GM19025 (cell line): Measurements from ENCODE around the gene KRT78.

Source experiments
- ATAC-seq: cut with Tn5 transposase; IDR thresholded peaks from one replicate; pipeline ENCODE4 v1.9.1; 2021; ENCODE audit warnings: mild to moderate bottlenecking, low read depth, moderate library complexity; ENCODE audit not compliant: unreplicated experiment

KRT78 gene

DNA sequence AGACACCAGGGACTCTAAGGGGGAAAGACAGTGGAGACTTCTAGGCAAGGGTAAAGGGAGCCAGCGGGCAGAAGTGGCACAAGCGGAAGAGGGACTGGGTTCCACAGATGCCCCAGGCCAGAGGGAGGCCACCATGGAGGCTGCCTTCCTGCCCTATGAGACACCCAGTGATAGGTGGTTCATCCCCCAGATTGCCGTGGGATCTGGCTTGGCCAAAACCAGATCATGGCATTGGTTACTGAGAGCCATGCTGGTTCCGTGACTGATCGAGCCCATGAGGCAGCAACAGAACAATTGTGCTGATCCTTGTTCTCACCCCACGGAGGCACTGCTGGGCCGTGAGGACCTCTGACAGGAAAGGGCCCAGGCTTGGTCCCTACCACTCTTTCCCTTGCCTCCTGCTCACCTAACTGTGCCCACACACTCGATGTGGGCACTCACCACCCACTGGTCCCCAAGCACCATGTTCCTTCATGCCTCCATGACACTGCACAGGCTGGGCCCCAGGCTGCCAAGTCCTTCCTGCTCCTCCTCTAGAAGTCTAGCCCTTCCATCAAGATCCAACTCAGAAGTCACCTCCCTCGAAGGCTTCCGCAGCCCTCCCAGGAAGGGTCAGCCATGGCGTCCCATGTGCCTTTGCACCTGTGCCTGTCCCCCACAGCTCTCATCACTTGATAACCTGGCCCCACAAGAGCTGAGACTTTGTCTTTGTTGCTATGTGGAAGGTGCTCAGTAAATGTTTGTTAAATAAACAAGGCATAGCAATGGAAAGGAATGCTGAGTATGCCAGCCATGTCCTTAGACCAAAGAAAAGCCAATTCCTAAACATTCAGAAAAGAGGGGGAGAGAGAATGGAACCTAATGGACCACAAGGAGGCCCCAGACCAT is 21.9 kb downstream of the KRT78 start:
- ATAC-seq, result no peak

DNA sequence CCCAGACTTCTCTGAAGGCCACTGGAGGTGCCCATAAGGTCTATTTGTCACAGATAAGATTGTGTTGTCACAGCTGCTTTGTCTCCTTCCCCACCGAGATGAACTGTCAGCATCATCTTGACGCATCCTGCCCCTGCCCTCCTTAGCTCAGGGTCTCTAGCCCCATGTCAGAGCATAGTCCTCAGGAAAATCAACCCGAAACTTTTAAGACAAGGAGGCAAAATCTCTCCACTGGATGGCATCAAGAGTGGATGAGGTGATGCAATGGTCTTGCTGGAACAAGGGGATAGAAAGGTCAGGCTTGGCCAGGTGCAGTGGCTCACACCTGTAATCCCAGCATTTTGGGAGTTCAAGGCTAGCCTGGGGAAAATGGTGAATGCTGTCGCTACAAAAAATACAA is 22.8 kb downstream of the KRT78 start:
- ATAC-seq, result no peak

DNA sequence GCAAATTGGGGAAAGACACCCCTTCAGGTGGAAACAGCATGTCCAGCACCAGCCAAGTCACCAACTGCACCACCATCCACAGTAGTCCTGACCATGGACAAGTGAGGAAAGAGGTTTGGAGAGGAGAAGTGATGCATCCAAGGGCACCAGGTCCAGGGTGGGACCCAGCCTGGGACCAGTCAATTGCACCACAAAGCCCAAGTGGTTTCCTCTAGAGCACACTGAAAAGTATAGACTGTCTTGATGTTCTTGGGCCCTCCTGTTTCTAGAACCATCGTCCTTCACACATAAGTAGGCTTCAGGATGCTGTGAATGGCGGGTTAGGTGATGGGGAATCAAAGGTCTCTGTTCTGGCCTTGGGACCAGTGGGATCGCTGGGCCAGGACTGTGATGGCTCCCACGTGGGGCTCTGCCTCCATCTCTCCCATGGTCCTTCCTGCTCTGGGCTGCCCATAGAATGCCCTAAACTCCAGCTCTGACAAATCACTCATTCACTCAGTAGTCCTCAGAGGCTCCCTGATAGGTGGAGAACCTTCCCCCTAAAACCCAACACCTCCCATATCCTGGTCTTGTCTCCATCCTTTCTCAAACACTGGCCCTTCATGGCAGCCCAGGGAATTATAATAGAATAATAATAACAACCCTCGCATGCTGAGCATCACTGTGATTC is 23.9 kb downstream of the KRT78 start:
- ATAC-seq, result no peak

DNA sequence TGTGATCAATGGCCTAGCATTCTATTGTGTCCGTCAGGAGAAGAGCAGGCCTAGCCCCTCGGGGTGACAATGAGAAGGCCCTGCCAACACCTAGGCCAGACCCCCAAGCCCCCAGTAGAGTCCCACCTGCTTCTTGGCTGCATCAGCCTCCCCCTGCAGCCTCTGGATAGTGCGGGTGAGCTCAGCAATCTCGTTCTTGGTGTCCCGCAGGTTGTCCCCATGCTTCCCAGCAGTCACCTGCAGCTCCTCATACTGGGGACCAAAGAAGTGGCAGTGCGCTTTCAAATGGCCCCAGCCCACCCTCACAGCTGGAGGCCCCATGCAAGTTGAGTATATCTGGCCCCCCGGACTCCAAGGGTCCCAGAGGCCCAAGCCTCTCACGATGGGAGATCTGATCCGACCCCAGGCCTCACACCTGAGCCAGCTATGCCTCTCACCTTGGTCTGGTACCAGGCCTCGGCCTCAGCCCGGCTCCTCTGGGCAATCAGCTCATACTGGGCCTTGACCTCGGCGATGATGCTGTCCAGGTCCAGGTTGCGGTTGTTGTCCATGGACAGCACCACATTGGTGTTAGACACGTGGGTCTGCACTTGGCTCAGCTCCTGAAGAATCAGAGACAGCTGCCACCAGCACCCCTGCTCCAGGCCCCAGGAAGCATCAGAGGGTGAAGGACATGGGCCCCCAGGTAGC is 24.9 kb downstream of the KRT78 start:
- no peak for ATAC-seq

DNA sequence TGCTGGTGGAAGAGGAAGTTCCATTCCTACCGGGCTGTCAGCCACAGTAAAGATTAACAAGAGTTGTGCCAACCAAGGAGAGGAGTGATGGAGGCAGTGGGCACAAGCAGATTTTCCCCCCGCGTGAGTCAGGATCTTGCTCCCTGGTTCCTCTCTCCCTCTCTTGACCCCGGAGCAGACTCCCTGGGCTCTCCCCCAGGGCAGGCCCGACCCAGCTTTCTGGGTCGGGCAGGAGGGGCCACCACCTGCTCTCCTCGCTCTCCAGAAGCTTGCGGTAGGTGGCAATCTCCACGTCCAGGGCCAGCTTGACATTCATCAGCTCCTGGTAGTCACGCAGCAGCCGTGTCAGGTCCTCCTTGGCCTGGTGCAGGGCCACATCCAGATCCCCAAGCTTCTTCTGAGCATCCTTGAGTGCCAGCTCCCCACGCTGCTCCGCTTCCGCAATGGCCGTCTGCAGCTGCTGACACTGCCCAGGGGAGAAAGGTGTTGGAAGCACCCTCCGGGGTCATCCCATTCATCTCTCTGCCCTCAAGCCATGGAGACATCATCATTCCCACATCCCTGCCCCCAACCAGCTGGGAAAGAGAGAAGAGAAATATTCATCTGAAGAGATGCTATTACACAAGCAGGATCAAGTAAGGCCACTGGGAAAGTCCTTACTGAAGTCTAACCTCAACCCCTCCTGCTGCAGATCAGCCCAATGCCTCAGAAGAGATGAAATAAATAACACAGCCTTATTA is 25.9 kb downstream of the KRT78 start:
- no peak for ATAC-seq

DNA sequence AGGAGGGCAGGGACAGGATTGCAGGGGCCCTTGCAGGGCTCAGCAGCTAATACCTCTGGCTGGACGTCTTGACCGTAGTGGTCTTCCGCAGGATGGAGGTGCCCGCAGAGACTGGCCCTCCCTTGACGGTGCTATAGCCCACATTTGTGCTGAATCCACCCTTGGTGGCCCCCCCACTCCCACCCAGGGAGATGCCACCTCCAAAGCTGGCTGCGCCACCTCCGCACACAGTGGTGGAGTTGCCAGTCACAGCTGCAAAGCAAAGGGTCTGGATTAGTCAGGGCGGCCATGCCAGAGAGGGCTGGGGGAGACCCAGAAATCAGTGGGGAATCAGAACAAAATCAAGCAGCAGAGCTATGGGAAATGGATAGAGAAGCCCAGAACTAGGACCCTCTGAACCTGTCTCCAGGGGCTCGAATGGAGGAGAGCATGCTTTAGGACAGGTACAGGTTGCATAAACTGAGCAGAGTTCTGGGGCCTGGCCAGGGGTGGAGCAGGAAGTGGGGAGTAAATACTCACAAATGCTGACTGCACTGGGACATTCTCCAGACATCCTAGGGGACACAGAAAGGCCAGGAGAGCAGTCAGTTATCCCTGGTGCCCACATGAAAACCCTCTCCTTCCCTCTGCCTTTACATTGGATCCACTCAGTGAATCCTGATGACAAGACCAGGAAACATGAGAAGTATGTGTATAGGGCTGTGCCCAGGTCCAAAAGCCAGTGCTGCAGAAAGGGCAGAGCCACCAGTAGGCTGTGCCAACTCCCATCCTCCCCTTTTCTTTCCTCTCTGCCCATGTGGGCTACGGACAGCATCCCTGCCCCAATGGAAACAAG is 26.8 kb downstream of the KRT78 start:
- ATAC-seq, result no peak

DNA sequence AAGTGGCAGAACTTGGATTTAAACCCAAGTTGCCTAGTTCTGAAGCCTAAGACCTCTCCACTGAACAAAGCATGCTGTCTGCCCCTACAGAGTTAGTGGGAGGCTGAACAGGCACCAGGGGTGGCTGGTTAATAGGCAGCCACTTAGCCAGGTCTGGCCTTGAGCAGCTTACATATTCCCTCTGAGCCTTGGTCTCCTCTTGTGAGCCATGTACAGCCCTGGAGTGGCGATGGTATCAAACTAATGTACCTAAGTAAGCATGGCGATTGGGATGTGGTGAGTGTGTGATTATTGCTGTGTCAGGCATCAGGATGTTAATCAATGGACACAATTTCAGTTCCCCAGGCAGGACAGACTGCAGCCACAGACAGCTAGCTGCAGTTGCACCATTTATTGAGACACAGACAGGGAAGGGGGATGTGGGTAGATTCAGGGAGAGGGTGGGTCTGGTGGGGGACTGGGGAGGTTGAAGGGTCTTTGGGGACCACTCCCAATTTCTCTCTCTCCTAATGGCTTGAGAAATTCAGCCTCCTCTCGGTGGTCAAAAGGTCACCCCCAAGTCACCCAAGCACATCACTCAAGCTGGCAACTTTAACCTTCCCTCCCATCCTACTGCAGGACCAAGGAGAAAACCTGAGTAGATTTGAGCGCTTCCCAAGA is 27.6 kb downstream of the KRT78 start:
- no peak for ATAC-seq

DNA sequence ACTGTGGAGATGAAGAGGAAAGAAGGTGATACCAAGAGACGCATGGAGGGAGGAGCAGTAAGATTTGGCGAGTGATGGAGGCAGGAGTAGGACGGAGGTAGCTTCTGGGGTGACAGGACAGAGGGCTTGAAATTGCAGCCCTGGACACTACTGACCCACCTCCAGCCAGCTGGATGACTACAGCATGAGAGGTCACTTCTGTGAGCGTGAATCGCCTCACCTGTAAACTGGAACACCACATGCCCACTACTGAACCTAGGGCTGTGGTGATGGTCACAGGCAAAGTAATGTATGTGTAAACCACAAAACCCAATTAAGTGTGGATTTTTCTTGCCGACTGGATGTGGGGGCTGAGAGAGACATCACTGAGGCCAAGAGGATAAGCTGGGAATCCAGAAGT is 28.3 kb downstream of the KRT78 start:
- no peak for ATAC-seq

DNA sequence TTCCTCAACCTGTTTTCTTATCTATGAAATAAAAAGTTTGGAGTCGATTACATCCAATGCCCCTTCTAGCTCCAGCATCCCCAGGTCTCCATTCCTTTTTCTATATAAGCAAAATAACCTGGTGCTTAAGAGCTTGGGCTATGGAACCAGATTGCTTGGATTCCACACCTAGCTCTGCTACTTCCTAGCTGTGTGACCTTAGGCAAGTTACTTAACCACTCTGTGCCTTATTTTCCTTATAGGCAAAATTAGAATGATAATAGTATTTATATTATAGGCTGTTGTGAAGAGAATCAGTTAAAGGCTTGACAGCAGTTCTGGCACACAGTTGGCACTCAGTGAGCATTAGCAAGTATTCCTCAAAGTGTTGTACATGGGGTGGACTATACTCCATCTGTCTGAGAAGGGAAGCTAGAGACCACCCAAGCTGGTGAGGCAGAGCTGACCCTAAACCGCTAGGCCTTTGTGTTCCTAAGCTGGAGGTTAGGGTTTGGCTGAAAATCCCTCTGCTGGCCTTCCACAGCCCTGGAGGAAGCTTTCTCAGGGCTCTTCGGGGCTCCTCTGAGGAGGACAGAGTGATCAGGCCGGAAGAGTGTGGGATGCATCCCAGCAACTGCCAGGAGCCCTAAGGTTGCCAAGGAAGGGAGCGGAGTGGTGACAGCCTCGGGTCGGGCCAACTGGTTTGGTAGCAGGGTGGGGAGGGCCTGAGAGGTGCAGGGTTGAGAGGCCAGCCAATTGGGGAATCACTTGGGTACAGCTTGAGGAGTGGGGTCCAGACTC is 28.9 kb downstream of the KRT78 start:
- no peak for ATAC-seq

DNA sequence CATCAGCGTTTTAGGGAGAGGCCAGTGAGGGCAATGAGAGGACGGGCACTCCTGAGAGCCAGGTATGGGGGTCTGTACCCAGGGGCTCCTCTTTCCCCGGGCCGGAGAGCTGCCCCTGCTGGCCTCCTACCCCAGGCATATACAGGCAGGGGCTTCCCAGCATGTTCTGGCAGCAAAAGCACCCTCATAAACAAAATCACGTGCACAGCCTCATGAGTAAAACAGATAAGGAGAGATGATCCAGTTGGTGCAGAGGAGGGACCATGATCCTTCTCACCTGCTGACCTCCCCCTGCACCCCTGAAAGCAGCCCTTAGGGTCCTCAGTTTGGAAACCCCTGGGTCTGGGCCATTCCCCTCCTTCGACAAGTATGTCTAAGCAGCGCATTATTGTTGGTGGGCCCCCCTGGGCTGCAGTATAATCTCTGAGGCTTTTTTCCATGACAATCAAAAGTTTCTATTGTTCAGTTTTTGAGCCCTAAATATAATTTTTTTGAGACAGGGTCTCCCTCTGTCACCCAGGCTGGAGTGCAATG is 29.8 kb downstream of the KRT78 start:
- ATAC-seq, result no peak

DNA sequence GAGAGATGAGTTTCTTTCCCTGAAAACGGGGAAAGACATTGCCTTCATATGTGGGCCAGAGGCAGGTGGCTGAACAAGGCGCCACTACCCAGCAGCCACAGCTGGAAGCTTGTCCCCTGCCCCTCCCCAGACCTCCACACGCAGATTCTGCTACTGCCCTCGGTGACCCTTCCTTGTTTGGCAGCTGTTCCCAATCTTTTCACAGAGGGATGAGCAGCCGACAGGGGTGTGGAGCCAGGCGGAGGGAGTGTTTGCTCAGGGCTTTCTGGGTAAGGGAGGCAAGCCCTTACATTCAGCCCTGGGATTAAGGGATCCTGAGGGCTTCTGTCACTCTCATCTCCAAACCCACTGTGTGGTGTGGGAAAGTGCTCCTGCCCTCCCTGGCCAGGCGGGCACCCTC is 30.4 kb downstream of the KRT78 start:
- ATAC-seq, result no peak

DNA sequence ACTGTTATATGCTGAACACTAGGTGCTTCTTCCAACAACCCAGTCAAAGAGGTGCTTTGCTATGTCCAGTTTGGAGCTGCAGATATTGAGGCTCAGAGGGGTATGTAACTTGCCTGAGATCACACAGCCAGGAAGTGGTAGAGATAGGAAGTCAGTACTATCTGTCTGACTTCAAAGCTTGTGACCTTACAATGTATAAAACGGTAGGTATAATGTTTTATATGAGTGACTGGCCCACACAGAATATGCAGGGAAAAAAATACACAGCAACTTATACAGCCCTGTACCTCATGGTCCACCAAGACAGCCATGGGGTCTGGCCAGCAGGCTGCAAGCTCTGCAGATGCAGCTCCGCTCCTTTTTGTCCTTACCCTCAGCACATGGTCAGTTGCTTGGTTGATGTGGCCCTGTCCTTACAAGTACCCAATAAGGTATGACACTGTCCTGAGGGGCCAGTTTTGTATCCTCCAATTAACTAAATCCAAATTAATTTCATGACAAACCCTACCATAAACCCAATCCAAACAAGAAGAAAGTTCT is 31.0 kb downstream of the KRT78 start:
- ATAC-seq, result no peak

DNA sequence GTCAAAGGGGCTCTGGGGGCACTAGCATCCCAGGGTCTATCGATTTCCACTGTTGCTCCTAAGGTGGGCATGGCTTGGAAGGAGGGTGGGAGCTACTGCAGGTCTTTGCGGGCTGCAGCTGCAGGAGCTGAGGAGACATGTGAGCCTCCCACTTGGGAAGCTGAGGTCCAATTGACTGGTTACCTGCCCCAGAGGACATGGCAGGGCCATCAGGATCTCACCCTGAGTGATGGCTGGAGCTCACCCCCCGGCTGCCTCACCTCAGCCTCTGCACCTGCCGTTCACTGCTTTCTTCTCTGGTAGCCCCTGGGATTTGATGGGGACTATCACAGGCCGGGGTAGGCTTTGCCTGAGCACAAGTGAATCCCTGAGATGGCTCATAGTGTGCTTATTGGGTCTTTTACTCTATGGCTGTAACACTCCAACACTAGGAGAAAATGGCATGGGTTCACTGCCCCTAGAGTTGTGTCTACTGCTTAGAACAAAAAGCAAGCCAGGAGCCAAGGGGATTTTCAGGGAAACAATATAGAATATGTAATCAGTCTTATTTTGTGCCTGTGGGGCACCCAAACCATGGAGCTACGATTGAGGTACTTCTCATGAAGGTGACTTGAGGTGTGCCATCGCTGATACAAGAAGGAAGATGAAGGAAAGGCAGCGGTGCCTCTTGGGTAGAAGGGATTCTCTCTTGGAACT is 31.6 kb downstream of the KRT78 start:
- no peak for ATAC-seq

DNA sequence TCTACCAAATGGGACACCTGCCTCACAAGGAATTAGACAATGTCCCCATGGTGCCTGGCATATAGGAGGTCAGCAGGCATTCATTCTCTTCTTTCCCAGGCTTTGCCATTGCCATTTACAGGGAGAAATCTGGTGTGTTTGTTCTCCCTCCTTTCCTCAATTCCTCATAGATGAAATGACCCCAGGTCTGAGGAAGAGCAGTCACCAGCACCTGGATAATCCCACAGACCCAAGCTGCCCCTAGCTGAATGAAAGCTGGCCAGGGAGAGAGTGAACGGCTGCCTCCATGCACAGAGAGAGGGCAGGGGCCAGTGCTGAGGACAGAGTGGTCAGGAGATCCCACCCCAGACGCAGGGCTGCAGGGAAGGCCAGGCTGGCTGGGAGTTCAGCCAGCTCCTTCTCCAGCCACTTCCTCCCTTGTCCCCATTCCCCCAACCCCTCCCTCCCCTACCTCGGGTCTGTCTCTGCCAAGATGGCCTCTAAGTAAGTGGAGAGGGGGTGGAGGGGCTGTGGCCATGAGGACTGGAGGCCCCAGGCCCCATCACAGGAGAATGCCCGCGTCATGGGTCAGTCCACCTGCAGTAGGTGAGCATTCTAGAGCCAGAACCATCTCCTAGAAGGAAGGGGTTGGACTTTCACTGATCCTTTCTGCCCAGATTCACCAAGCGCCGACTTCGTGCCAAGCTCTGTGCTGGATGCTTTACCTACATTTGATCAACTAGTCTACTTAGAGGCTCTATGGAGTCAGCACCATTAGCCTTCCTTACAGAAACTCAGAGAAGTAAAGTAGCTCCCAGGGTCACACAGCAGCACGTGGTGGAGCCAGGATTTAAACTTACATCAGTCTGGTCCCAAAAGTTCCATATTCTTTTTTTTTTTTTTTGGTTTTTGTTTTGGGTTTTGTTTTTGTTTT is 32.9 kb downstream of the KRT78 start:
- ATAC-seq, result no peak

DNA sequence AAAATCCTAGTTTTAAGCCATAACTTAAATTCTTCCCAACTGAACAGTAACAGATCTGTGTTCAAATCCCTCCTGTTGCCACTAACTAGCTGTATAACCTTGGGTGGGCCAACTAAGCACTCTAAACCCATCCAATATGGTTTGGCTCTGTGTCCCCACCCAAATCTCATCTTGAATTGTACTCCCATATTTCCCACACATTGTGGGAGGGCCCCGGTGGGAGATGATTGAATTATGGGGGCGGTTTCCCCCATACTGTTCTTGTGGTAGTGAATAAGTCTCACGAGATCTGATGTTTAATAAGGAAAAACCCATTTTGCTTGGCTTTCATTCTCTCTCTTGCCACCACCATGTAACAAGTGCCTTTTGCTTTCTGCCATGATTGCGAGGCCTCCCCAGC is 33.6 kb downstream of the KRT78 start:
- no peak for ATAC-seq

DNA sequence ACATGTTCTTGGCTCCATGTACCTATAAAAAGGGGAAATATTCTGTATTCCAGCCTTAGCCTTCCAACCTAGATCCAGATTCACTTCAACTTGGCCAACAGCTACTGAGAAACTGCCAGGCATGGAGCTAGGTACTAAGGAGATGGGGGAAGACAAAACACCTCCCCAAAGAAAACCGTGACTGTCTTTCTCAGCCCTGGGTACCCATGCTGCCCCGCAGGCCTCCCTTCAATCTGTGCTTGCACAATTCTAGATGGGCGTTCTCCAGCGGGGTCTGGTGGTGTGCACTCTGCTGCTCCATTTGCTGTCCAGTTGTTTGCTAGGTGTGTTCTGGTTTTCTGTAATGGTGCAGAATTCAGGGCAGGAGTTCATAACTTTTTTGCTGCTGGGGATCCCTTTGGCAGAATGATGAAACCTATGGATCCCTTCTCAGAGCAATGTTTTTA is 34.1 kb downstream of the KRT78 start:
- no peak for ATAC-seq
